ENCODE measurements around the gene GPR65. TPM values are rescaled to one million over a fixed set of nuclear protein-coding genes. Genes with fewer than 3 reads are reported as not detected.
A peak's percentile ranks its signal among the peaks of the same experiment; 100 is the strongest.

GPR65 gene
- total and polyA plus RNA-seq, 10 of the 15 experiments (the other 5 are each of a cell fraction or from before 2014, with no cell fraction given) = 4.4 to 14.7 (median 9.4) TPM

- peak; percentile 69 for TF ChIP-seq ATF7 (IDR thresholded peaks at IDR 0.05; ENCODE audit: low read depth)
- no peak for TF ChIP-seq SREBF1 (IDR thresholded peaks at IDR 0.05; ENCODE audit: low read length)
- TF ChIP-seq PKNOX1 (IDR thresholded peaks at IDR 0.05) = no peak; the same call in 1 of the 2 replicates
- peak; percentile 83 for TF ChIP-seq HCFC1 (IDR thresholded peaks at IDR 0.05; ENCODE audit: low read length)
- TF ChIP-seq ZNF384 (IDR thresholded peaks at IDR 0.05; ENCODE audit: borderline replicate concordance, low read depth, low read length) = peak; percentile 24; the same call in 1 of the 2 replicates
- no peak for TF ChIP-seq MYB (IDR thresholded peaks at IDR 0.05; ENCODE audit: borderline replicate concordance, low read depth, low read length)
- TF ChIP-seq RAD51 (IDR thresholded peaks at IDR 0.05) = peak; percentile 94
- TF ChIP-seq BCLAF1 (IDR thresholded peaks at IDR 0.05) = no peak
- TF ChIP-seq E2F8 (IDR thresholded peaks at IDR 0.05; ENCODE audit: low read depth, partially characterized antibody) = no peak
Observed at GRCh38 chr14:87992718-87993628, 12.0 kb upstream of the GPR65 start, which contains the start of gene GALC (continued).

All from GM12878 (cell line).